HG02943 (cell line): ENCODE results near the gene IRF2BP1.
"Not testable (repeated sequence)": the region's sequence is repeated elsewhere in the genome, so short reads cannot be mapped to it uniquely, and the experiment has no call there.

Experiments used
- ATAC-seq: cut with Tn5 transposase; IDR thresholded peaks from one replicate; pipeline ENCODE4 v1.9.1; 2021; ENCODE audit warnings: mild to moderate bottlenecking, low read depth, moderate library complexity; ENCODE audit not compliant: unreplicated experiment

Gene IRF2BP1

GRCh38 chr19:45882652-45883585 is 3.0 kb downstream of the IRF2BP1 start:
- no peak for ATAC-seq

GRCh38 chr19:45881909-45882528 is 3.9 kb downstream of the IRF2BP1 start:
- ATAC-seq = no peak

GRCh38 chr19:45881082-45881908 is 4.6 kb downstream of the IRF2BP1 start:
- ATAC-seq = no peak

- ATAC-seq = no peak
Measured at GRCh38 chr19:45879971-45880370, 6.0 kb downstream of the IRF2BP1 start.

GRCh38 chr19:45879055-45879454 is 6.9 kb downstream of the IRF2BP1 start:
- no peak for ATAC-seq

GRCh38 chr19:45878043-45878794 is 7.7 kb downstream of the IRF2BP1 start:
- no peak for ATAC-seq

GRCh38 chr19:45876411-45877197 is 9.3 kb downstream of the IRF2BP1 start:
- no peak for ATAC-seq

GRCh38 chr19:45876161-45876410 is 9.9 kb downstream of the IRF2BP1 start:
- ATAC-seq = no peak

- no peak for ATAC-seq
Measured at GRCh38 chr19:45874620-45874966, 11.3 kb downstream of the IRF2BP1 start.

- no peak for ATAC-seq
Measured at GRCh38 chr19:45873219-45873772, 12.6 kb downstream of the IRF2BP1 start.

- ATAC-seq = no peak
Measured at GRCh38 chr19:45872095-45872919, 13.6 kb downstream of the IRF2BP1 start.

- ATAC-seq = no peak
Measured at GRCh38 chr19:45870798-45871197, 15.1 kb downstream of the IRF2BP1 start.

GRCh38 chr19:45867241-45867640 is 18.7 kb downstream of the IRF2BP1 start:
- ATAC-seq = not testable (repeated sequence)

GRCh38 chr19:45866400-45867176 is 19.4 kb downstream of the IRF2BP1 start:
- no peak for ATAC-seq

GRCh38 chr19:45865269-45865948 is 20.5 kb downstream of the IRF2BP1 start:
- no peak for ATAC-seq

- no peak for ATAC-seq
Measured at GRCh38 chr19:45864629-45865082, 21.3 kb downstream of the IRF2BP1 start.
